Hematopoietic multipotent progenitor cell (in vitro differentiated cells): ENCODE data around the gene CIAO2B. TPM values are rescaled to one million over a fixed set of nuclear protein-coding genes. Genes with fewer than 3 reads are reported as not detected.
A peak's percentile ranks its signal among the peaks of the same experiment; 100 is the strongest.
"Not testable (repeated sequence)": the region's sequence is repeated elsewhere in the genome, so short reads cannot be mapped to it uniquely, and the experiment has no call there.

Source experiments
- DNase-seq, 3 donors: peaks; one replicate each; pipeline ENCODE4 v3.0.0-alpha.2; 2011 to 2015; ENCODE audit warnings: low read depth in 2 of 3, low spot score in 2 of 3
- total RNA-seq: library from RNA; depleted of rRNA; stranded (reverse); fragments of >200 nt; gene quantifications from one replicate; pipeline ENCODE4 v1.2.3, GENCODE V29; 2012

The CIAO2B gene
- total RNA-seq, 1 donor: 107 TPM

DNA sequence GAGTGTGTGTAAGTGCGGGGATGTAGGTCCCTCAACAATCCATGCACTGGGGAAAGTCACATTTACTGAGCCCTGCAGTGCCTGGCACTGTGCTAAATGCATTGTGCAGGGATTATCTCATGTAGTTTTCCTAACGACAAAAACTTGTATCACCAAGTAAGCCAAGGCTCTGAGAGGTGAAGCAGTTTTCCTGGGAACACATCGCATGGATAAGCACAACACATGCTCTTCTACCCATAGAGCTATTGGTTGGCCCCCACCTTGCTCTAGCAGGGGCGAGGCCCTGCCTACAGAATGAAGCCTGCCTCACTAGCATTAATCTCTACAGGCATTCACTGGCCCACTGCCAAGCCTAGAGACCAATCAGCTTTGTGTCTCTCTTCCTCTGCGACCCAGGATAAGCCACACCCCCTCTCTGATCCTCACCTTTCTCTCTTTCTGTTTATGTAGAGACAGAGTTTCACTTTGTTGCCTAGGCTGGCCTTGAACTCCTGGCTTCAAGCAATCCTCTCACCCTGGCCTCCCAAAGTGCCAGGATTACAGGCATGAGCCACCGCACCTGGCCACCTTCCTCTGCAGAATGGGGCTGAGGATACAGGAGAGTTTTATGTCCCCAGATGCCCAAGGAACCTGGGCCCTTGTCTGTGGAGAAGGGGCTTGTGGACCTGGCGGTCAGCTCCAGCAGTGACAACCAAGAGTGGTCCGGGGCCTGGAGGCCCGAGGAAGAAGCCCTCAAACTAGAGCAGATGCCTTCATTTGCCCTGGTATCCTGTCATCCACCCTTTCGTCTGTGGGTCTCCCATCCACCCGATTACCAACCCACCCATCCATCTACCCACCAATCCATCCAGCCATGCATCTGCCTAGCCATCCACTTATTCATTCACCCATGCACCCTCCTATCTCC is 28.3 kb downstream of the CIAO2B start:
- no peak for DNase-seq

DNA sequence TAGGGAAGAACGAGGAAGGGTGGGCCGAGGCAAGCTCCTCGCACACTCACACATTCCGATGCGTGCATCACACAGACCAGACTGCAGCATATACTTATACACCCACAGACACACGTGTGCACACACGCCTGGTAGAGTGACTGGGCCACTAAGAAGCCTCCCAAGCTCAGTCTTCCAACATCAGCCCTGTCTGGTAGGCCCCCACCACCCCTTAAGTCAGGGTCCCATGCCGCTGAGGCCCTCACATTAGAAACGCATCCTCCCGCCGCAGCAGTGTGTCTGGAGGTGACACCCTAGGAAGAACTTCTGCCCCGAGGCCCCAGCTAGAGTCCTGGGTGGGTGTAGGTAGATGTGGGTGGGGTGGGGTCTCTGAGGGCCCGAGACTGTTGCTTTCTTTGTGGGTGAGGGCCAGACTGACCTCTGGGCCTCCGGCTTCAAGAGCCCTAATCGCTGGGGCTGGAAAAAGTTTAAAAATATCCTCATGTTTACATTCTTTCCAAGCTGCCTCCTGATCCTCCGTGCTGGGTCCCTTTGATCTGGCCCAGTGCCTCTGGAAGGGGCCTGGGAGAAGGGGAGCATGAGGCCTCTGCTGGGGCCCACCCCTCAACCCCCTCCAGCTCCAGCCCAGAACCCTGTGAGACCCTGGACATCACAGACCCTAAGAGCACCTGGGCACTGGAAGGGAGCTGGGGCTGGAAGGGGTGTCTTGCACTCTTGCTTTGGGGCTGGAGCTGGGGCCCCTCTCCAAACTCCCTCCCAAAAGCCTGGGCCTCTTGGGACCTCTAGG is 29.2 kb downstream of the CIAO2B start:
- DNase-seq: no peak

DNA sequence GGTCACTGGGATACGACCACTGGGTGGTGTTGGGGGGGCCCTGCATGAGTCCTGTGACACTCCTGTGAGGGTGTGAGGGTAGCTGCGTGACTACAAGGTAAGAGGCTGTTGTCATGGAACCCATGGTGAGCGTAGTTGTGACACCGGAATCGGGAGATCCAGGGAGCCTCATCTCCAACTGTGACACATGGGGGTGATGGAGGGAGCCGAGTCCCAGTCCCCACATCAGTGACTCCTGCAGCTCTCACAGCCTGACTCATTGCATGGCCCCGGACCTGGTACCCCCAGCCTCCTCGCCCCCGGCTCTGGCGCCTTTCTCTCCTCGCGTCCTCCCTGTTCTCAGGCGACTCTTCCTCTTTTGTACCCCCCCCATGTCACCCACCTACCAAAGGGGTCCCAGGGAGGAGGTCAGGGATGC is 29.8 kb downstream of the CIAO2B start:
- no peak for DNase-seq

DNA sequence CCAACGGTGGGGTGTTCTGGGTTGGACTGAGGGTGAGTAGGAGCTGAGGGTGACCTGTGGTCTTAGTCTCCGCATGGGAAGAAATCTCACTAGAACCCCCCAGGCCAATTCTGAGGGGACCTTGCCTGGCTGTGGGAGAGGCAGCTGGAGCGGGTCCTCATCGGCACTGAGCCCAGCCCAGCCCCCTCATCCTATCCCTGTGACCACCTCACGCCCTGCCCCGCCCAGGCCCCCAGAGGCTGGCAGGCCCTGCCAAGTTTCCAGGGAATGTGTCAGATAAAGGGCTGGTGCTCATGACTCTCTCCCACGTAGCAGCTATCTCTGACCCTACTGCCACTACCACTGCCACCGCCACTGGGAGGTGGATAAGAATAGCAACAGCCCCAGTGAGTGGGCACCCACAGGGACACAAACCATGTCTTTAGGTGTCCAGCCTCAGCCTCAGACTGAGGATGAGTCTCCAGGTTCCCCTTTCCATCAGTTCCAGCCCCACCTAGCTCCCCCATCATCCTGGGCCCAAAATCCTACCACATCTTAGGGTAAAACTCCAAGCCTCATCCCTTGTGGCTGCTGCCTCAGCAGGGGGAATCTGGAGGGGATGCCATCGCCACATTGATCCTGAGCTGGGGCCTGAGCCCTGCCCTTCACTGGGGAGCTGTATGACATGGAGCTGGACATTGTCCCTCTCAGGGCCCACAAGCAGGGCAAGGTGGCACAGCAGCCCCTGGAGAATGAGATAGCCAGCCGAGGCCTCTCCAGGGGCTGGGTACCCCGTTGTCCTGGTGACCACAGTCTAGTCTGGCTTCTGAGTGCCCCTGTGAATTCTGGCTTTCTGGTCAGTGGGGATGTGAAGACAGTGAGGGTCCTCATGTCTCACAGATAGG is 30.4 kb downstream of the CIAO2B start:
- DNase-seq: no peak

DNA sequence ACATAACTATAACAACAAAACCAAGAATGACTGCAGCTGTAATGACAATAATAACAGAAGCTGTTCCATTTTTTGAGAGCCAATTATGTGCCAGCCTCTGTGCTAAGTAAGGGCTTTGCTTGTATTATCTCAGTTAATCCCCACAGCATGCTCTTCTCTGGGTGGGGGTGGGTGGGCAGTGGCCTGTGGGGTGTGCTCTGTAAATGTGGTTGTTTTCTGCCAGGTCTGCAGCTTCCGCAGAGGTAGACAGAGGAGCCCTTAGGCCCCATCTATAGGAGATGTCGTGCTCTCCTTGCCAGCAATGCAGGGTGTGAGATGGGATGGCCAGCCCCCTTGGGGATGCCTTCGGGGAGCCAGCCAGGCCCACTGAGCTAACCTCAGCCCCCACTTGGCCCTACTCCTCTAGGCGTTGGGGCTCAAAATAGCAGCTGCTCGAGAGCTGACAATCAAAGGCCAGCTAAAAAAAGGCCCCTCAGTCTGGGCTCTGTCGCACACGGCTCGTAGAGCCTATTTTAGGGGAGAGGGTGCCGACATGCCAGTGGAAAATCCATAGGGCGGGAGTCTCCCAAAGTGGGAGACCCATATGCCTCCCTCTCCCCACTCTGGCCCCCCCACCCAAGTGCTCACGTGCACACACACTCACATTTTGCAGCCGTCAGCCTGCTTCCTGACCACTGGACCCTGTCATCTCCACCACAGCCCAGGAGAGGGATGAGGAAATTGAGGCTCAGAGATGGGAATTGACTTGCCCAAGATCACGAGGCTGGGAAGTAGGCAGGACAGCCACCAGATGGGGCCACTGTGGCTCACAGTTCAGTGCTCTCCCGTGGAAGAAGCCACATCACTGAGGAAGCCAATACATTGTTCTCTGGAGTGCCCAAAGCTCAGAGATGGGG is 31.3 kb downstream of the CIAO2B start:
- DNase-seq: no peak

DNA sequence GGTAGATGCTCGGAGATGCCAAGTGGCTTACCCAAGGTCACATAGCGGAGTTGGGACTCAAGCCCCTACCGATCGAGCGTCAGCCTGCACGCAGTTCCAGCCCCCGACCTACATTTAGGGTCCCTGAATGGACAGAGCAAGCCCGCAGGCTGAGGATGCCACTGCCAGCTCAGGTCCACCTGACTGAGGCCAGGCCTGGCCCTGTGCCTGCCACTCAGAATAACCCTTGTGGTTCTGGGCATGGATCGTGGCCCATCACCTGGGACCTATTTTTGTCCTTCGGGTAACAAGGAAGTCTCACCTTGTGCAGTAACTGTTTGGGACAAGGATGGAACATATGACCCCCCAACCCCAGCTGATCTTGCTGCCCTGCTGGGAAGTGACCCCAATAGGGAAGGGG is 32.6 kb downstream of the CIAO2B start:
- no peak for DNase-seq

DNA sequence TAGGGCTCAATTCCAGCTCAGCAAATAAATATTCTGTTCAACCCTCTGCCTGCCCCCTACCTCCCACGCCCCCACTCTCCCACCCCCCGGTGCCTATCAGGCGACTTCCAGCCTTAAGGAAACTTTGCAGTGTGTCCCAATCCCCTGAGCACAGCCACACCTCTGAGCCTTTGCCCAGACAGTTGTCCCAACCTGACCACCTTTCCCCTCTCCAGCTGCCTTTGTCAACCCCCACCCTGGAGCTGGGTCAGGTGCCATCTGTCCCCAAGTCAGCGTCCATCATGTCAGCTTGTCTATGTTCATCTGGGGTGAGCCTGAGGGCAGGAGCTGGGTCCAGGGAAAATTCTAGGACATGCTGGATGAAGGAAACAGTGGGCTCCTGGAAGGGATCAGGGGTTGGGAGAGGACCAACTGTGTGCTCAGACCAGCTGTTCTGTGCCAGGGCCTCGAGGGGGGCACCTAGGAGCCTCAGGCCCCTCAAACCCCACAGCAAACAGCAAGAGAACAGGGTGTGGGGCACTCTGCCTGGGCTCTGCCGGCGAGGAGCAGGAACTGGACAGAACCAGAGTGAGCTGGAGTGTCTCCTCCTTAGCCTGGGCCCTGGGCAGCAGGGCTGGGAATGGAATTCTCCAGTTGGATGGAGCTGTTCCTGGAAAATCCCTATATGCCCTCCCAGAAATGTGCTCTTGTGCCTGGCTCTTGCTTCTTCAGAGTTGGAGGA is 33.3 kb downstream of the CIAO2B start:
- DNase-seq: no peak

DNA sequence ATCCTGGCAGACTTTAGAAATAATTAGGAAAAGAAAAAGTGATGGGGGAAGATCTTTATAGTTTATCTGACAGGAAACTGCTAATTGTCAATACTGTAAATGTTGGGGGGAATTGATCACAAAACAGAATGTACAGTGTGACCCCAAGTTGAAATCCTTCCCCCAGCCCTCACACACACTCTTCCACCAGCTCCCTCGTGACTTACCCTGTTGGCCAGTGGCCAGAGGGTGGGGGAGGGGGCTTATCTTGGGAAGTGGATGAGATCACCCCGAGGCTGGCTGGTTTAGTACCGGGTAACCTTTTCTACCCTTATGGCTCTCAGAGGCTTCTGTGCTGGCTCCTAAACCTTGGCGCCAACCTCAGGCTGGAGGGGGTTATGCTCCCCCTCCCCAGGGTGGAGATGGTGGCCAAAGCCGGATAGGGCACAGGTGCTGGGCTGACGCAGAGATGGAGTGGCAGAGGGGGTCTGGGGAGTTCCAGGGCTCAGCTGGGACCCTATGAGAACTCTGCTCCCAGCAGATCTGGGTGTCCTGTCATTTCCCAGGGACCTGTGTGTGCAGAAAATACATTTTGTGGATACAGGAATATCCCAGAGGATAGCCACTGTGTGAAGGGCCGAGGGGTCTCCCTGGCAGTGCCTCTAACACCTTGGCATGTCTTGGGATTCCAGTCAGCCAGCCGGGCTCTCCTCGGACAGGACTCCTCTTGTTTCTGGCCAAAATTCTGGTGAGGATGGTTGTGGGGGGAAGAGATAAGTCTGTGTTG is 34.1 kb downstream of the CIAO2B start:
- DNase-seq: peak in 2 of 3 donors; percentile 54 to 69

DNA sequence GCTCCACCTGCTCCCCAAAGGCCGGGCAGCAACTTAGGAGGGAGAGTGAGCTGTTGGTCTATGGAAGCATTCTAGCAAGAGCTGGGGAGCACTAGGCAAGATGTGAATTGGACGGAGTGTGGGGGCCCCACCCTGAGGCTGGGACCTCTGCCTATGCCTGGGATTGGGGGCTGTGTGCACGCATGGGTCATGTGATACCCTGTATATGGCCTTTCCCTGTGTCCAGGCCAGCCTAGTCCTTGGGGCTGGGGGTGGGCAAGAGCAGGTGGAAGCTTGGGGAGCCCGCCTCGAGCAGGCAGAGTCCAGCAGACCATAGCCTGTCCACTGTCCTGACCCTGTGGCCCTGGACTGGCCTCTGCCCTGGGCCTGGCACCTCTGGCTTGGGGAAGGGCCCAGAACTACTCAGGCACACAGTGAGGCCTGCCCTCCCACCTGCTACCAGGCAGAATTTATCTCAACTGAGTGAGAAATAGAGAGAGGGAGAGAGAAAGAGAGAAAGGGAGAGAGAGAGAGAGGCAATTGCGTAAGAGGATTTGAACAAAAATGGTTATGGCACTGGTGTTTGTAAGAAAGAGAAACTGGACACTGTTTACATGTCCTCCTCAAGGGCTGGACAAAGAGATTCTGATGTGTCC is 34.8 kb downstream of the CIAO2B start:
- DNase-seq: no peak

DNA sequence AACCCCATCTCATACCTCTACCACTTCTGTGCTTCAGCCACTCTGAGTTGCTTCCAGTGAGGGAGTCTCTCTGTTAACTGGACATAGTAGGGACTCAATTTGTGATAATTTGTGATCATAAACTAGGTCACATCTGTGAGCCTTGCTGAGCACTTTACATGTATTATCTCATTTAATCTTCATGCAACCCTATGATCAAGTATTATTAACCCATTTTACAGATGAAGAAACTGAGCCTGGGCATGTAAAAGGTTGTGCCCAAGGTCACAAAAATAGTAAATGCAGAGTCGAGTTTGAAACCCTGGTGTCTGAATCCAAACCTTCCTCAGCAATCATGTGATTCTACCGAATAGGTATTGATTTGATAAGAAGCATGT is 35.3 kb downstream of the CIAO2B start:
- no peak for DNase-seq

DNA sequence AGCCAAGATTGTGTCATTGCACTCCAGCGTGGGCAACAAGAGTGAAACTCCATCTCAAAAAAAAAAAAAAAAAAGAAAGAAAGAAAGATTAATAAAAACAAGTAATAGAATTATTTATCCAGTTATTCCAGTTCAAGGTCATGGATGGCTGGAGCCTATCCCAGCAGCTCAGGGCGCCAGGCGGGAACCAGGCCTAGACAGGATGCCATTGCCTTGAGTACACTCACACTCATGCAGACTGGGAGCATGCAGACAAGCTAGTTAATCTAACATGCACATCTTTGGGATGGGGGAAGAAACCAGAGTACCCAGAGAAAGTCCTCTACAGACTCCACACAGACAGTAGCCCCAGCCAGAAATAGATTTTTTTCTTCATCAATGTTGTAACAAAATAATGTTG is 36.0 kb downstream of the CIAO2B start:
- no peak for DNase-seq

DNA sequence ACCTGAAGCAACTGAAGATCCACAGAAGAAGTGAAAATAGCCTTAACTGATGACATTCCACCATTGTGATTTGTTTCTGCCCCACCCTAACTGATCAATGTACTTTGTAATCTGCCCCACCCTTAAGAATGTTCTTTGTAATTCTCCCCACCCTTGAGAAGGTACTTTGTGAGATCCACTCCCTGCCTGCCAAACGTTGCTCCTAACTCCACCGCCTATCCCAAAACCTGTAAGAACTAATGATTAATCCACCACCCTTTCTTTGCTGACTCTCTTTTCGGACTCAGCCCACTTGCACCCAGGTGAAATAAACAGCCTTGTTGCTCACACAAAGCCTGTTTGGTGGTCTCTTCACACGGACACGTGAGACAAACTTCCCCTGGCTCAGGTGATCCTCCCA is 37.5 kb downstream of the CIAO2B start:
- DNase-seq: not testable (repeated sequence)

DNA sequence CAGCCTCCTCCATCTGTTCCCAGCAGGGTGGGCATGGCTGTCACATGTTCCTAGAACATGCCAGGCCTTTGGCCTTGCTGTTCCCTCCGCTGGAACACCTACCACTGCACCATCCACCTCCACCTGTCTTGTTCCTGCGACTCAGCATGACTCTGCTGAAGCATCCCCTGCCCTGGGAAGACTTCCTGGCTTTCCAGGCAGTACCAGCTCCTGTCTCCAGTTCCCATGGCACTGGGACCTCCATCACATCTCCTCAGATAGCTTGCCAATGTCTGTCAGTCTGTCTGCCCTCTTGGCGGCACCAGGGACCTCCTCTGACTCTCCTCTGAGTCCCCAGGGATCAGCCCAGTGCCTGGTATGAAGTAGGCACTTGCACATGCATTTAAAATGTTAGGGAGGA is 38.2 kb downstream of the CIAO2B start:
- no peak for DNase-seq

DNA sequence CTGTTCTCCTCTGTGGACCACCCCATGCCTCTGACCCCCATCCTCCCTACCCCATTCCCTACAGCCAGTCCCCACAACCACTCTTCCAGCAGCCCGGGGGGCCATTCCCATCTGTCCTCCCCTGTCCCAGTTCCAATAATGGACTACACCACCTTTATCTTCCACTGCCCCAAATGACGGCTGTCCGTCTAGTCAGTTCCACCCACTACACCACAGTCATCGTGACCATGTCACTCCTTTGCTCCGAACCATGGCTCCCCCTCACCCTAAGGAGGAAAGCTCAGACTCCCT is 38.6 kb downstream of the CIAO2B start:
- DNase-seq: no peak

DNA sequence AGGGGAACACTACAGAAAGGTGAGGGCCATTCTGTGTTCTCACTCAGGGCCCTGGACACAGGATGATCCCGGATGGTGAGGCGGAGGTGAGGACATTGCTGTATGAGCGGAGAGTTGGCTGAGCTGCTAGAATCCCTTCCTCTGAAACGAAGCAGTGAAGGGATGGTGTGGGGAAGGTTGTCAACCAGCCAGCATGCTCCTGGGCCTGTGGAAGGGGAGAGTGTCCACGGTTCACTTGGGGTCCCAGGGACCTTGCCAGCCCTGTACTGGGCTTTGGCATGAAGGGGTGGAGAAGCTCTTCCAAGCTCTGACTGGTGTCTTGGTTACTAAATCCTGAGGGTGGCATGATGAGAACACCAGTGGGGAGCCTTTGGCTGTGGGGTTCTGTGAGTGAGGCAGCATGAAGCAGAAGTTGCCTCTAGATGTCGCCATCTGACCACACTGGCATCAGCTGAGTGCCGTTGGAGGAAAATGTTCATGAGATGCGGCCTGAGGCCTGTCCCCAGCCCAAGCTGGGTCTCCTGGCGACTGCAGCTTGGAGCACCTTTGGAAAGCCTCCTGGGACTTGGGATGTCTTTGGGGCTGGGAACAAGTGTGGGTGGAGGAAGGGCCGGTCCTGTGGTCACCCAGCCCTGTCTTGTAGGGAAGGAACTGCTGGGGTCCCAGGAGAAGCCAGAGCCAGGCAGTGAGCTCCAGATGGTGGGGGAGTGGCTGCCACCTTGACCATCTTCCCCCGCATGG is 39.1 kb downstream of the CIAO2B start:
- peak in 2 of 3 donors; percentile 72 to 85 for DNase-seq

DNA sequence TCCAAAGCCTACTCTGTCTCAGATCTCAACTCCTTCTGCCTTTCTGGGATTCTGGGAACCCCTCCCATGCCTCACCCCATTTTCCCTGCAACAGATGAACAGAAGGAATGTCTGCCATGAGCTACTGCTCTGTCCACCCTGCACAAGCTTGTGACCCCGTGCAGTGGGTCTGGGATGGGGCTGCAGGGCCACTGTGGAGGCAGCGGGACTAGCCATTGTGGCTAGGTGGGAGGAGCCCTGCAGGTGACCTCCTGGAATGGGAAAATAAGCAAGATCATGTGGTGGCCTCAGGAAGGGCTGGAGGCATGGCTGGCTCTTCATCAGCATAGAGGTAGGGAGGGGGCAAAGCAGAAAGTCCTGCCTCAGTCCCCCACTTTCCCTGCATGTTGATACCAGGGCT is 40.1 kb downstream of the CIAO2B start:
- DNase-seq: no peak

DNA sequence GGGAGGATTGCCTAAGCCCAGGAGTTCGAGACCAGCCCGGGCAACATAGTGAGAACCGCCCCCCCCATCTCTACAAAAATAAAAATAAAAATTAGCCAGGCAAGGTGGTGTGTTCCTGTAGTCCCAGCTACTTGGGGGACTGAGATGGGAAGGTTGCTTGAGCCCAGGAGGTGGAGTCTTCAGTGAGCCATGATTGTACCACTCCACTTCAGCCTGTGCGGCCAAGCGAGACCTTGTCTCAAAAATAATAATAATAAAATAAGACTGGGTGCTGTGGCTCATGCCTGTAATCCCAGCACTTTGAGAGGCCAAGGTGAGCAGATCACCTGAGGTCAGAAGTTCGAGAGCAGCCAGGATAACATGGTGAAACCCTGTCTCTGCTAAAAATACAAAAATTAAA is 42.4 kb downstream of the CIAO2B start:
- DNase-seq: no peak

DNA sequence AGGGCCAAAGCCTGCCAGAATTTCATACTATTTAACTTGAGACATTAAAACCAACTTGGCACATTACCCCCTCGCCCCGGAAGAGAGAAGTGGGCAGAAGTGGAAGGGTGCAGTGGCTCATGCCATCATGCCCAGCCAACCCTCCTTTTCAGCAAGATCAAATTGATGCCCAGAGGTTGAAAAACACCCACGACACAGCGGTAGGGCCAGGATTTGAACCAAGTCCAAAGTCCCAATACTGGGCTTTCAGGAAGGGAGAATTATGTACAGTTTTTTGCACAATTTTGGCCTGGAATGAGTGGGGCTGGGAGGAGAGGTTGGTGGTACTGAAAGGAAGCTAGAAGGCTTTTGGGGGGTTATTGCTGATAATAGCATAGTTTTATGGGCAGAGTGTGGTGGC is 42.8 kb downstream of the CIAO2B start:
- no peak for DNase-seq
